ENCODE data around the gene CLK2.
"Not testable (repeated sequence)": the region's sequence is repeated elsewhere in the genome, so short reads cannot be mapped to it uniquely, and the experiment has no call there.

The CLK2 gene

GRCh38 chr1:155266553-155266952 is 6.8 kb downstream of the CLK2 start:
- no peak for DNase-seq (ENCODE audit: low read depth)

DNA sequence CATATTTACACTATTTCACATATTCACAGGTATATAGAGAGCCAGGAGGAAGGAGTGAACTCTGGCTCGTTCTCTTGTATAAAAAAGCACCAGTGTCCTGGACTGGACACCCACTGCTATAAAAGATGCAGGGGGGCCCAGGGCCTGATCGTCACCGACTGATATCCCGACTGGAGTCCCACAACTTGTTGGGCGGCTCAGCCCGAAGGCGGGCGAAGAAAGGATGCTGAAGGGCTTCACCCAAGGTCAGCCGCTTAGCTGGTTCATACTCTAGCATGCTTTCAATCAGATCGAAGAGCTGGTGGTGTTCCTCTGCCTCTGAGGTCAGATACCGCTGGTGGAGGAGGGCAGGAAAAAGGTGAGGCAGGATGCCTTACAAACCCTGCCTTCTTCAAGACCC is 10.2 kb downstream of the CLK2 start:
- DNase-seq (ENCODE audit: low read depth) = no peak

DNA sequence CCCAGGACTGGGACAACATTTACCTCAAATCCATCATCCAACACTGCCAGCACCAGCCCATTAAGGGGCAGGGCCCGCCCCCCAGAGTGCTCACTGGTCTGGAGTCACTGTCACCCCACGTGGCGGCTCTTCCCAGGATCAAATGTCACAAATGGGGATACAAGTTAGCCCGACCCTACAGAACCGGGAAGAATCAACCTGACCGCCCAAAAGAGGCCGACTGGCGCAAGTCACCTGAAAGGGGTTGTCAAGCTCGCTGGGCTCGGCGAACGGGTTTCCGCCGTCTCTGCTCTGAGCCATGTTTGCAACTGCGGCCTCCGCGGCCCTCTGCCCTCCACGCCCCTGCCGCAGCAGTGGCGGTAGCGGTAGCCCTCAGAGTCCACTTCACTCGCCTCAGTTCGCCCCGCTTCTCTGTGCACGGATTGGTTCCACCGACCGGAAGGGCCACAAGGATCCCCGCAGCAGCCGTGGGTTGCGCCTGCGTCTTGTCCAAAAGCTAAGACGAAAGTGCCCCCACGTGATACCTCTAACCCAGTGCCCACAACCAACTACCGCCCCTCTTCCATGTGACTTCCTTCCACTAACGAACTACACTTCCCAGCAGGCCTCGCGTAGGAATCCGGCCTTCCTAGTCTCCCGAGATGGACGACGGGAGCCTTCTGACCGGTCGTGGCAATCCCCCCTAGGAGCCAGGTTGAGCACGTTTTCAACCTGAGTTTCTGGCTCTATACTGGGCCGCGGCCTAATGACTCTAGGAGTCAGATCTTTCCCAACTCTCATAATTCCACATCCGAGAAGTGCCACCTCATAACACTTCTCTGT is 11.2 kb downstream of the CLK2 start, which contains the start of gene SCAMP3:
Gene SCAMP3 (minus strand): TSS at position 509 of the 822 bp plus-strand sequence. CDS start 209 bp downstream, at position 300.
- DNase-seq (ENCODE audit: low read depth) = peak; percentile 95

DNA sequence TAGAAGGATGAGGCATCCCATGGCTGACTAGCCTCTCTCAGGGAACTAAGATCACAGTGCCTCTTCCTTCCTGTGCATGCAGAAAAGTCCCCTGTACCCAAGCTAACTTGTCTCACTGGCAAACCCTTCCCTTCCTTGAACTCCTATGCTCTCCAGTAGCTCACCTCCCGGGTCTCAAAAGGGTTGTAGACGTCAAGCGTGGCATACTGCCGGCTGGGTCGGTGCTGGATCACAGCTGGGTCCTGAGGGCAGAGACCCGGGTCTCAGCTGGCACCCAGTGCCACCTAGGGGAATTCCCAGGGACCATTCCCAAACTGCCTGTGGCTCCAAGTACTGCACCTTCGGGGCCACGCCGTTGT is 11.8 kb downstream of the CLK2 start:
- DNase-seq (ENCODE audit: low read depth) = no peak

- no peak for DNase-seq (ENCODE audit: low read depth)
Observed at GRCh38 chr1:155260276-155260675, 13.0 kb downstream of the CLK2 start.

DNA sequence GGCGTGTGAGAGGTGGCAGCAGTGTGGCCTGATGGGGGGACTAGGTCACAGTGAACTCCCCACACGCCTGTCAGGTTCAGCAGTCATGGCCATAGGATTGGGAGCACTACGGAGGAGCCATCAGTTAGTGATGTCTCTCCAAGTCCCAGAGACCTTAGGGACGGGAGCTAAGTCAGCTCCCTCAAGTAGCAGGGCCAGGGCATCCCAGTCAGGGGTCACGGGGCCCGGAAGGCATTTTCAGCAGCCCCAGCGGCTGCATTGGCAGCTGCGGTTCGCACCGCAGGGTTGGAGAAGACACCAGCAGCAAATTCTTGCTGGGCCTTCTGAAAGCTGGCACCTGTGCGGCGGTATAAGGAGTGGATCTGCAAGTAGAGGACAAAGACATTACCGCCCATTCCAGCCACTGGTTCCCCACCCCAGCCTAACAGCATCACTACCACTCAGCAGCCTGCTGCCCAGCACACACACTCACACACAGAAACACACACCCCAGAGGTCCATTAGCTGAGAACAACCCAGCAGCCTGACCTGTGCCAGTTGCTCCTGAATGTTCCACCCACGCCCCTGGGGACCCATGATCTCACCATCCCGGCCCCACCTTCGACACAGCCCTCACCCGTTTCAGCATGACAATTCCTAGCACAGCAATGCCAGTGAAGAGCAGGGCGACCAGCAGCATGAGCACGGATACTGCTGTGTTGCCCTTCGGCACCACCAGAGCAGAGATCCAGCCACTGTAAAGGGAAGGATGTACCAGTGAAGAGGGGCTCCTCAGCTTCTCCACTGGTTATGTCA is 17.0 kb downstream of the CLK2 start:
- DNase-seq (ENCODE audit: low read depth) = no peak

DNA sequence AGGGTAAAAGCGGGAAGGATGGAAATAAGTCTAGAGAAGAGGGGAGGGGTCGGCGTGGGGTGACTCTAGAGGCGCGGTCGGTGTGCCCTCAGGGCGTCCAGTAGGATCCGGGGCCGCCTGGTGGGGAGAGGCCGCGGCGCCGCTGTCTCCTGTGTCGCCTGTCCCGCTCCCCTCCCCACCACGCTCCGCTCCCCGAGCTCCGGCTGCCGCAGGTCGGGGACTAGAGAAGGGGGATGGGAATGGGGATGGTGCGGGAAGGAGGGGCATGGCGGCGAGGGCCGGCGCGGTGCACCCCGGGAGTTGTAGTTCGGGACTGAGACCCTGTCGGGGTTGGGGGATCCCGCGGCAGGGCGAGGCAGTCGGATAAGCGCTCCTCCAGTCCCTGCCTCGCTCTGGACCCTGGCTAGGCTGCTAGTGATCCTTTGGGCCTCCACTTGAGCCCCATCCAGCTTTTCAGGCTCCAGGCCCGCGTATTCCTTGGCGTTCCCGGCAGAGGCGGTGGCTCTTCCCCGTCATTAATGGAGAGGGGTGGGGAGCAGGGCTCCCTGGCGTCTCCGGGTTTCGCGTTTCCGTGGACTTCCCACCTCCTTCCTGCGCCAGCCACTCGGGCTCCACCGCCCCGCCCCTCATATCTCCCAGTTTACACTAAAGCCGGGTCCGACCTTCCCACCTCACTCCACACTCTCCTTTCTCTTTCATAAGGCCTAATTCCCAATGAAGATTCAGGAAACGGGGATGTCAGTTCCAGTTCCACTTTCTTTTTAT is 17.9 kb downstream of the CLK2 start, which contains the start of gene ENTREP3:
Gene ENTREP3 (minus strand): TSS at position 241 of the 765 bp plus-strand sequence. CDS start 606 bp downstream, outside the sequence.
- DNase-seq (ENCODE audit: low read depth) = no peak

GRCh38 chr1:155254714-155255242 is 18.5 kb downstream of the CLK2 start:
- DNase-seq (ENCODE audit: low read depth) = no peak

- DNase-seq (ENCODE audit: low read depth) = no peak
Observed at GRCh38 chr1:155254228-155254713, 19.0 kb downstream of the CLK2 start.

DNA sequence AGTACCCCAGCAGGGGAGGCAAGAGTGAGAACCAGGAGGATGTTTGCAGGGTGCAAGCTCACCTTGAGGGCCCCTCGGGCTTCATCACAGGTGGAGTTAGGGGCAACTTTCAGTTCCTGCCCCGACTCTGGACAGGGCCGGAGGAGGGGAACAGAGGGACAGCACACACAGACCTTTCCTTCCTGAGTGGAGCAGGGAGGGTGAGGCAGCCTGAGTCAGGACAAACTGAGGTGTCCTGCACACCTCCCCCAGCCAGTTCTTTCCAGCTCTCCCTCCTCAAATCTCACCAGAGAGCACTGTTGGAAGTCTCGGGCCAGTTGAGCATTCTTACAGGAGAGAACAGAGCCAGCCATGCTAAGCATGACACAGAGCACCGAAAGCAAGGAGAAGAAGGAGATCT is 19.5 kb downstream of the CLK2 start:
- no peak for DNase-seq (ENCODE audit: low read depth)

DNA sequence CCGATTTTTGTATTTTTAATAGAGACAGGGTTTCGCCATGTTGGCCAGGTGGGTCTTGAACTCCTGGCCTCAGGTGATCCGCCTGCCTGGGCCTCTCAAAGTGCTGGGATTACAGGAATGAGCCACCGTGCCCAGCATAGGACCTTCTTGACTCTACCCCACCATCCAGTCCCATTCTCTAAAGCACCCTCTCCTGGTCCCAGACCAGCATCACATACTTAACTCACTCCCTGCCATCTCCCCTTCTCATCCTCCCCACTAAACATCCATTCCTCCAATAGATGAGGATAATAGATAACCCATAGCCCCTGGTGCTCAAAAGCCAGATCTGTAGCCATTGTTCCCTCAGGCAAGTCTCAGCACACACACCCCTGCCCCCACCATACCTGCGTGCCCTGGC is 20.1 kb downstream of the CLK2 start:
- DNase-seq (ENCODE audit: low read depth) = no peak

- DNase-seq (ENCODE audit: low read depth) = no peak
Observed at GRCh38 chr1:155251566-155251965, 21.7 kb downstream of the CLK2 start.

DNA sequence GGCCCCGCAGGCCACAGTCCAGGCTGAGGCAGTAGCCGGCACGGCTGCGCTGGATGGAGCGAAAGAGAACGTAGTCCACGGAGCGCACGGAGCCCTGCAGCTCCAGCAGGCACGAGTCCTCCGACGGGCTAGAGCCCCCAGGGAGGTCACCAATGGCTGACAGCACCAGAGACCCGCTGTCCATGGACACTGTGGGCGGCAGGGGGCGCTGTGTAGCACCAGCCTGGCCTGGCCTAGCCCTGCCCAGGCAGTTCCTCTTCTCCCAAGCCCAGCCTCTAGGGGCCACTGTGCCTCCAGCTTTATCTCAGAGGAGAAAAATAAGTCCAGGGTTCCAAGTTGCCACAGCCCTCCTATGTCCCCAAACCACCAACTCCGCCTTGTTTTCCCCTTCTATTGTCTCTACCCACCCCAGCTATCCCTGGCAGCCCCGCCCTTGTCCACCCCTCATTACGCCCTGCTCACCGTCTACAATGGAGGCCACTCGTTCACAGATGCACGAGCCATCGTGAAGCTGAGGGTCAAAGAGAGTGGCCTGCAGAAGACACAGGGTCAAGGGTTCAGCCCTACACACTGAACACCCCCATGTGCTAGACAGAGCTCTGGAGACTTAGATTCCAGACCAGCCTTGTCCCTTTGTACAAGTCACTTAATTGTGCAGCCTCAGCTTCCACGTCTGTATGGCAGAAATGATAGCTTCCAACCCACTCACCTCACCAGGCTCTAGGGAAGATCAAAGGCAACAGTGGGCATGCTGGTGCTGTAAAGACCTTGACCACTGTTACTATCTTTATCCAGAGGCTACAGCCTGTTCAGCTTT is 22.5 kb downstream of the CLK2 start:
- DNase-seq (ENCODE audit: low read depth) = peak; percentile 52

GRCh38 chr1:155250246-155250632 is 23.1 kb downstream of the CLK2 start:
- DNase-seq (ENCODE audit: low read depth) = no peak

- DNase-seq (ENCODE audit: low read depth) = no peak
Observed at GRCh38 chr1:155247667-155248553, 25.4 kb downstream of the CLK2 start.

DNA sequence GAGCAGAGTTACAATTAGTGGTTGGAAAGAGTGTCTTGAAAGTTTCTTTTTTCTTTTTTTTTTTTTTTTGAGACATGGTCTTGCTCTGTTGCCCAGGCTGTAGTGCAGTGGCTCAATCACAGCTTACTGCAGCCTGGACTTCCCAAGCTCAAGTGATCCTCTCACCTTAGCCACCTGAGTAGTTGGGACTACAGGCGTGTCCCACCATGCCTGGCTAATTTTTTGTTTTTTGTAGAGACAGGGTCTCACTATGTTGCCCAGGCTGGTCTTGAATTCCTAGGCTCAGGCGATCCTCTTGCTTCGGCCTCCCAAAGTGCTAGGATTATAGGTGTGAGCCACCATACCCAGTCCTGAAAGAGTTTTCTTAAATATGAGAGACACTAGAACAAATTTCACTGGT is 26.5 kb downstream of the CLK2 start:
- DNase-seq (ENCODE audit: low read depth) = not testable (repeated sequence)

- no peak for DNase-seq (ENCODE audit: low read depth)
Observed at GRCh38 chr1:155245163-155245524, 28.2 kb downstream of the CLK2 start.

GRCh38 chr1:155244368-155245162 is 28.7 kb downstream of the CLK2 start:
- DNase-seq (ENCODE audit: low read depth) = peak; percentile 97

DNA sequence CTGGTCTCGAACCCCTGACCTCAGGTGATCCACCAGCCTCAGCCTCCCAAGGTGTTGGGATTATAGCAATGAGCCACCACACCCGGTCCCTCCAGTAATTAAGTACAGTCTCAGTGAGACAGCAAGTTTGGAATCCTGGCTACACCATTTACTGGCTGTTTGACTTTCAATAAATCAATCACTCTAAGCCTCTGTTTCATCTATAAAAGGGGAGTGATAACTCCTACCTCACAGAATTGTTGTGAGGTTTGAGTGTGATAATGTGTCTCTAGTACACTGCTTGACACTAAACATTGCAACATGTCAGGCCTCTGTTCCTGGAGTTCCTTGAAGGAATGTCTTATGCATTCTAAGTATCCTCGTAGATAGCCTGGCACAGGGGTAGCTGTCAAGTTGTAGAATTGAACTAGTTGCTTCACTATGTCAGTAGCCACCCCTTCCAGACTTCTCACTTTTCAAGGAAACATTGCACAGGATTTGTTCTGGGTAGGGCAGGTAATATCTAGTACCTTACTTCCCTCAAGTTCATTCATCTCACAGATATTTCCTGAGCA is 30.4 kb downstream of the CLK2 start:
- DNase-seq (ENCODE audit: low read depth) = no peak

All from HS-5 (cell line).